Activated CD4-positive, alpha-beta T cell treated with anti-CD3 and anti-CD28 coated beads, Interleukin-2, amount 50 U/mL, for 48 hours (primary cell): ENCODE measurements around the gene PRR5L.
A peak's percentile ranks its signal among the peaks of the same experiment; 100 is the strongest.

Experiments
- DNase-seq, 2 experiments: peaks; one replicate each; pipeline ENCODE4 v3.0.0-alpha.2; 2020

PRR5L gene

GRCh38 chr11:36407356-36407755, 111.3 kb downstream of the PRR5L start:
- no peak for DNase-seq

DNA sequence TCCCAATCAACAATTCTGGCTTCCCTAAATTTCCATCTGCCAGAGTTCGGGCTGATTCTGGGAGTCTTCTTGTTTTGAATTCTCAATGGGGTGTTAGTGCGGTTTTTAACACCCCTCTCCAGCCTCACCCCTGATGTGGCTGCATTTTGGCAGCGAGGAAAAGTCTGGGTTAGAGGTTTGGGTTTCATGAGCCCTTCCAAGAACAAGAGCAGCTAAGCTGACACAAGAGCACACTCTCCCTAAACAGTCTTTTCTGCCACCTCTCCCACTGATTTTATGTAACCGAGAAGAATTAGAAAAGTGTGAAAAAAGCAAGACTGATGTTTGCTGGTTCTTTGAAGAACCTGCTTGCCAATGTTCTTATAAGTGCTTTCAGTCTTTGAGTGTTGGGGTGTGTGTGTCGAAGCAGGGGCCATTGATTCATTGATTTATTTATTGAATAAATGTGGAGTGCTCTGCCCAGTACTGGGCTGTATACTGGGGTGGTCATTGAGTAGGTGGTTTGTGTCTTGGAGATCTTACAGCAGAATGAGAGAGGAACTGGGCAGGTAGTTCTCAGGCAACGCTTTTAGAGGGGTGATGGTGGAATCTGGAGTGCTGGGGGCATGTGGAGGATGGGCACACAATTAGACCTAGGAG, 112.5 kb downstream of the PRR5L start:
- DNase-seq: no peak

DNA sequence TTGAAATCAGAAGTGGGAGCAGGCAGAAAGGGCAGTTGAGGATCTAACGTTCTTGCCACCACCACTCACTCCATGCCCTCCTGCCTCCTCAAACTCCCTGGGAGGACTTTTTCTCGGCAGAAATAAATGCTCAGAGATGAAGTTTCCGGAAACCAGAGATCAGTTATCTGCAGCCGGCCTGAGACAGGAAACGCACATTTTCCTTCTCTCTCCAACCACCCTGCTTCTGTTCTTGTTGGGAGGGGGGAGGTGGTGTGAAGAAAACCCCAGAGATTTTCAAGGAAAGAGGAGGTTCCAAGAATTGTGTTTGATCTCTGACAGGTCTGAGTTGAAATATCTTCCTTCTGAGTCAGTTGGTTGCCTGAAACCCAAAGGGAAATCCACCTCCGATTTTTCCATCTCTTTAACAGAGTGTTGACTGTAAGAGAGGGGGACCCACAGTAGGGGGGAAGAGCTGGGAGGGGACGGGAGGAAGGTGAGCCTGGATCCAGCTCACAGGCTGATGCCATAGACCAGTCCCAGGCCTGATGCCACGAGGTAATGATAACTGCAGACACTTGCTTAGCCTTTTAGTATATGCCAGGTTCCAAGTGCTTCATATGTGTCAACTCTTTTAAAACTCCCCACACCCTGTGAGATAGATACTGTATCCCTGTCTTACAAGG, 113.2 kb downstream of the PRR5L start:
- DNase-seq: peak; percentile 36 to 48

GRCh38 chr11:36411202-36411640, 115.1 kb downstream of the PRR5L start:
- no peak for DNase-seq

DNA sequence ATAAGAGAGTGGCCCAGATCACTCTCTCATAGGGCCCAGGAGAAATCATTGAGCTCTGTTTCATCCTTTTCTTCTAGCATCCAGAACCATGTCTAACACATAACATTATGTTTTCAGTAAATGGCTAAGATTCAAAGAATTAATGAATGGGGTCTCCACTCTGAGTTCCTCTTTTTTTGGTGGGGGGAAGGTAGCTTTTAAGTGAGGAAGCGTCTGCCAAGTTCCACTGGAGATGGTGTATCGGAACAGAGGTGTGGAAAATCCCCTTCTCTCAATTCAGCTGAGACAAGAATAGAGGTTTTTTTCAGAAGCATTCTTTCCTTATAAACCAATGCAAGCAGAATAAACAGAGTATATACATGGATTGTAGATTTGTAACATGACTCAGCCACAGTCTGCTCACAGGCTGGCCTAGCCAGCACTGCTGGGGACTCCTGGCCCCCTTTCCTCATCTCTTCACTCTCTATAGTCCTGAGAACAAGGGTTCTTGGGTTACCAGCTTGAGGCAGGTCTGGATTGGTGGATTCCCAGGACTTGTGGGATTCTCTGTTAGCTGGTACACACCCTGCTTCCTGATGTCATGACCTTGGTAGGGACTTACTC, 116.8 kb downstream of the PRR5L start:
- no peak for DNase-seq

DNA sequence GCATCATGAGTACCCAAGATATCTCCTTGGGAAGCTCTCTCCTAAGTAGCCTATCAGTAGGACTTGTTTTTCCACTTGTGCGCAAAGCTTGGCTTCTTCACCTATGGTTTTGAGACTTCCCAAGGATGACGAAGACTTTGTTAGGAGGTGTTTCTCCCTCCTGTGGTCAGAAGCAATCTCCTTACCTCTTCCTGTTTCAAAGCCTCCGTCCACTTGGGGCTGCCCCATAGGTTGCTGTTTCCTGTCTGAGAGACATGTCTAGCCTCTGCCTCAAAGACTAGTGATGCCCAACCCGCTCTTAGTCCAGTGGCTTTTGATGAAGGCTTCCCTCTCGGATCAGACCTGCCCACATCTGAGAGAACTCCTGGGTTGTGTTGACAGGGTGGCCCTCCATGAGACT, 121.1 kb downstream of the PRR5L start:
- no peak for DNase-seq

GRCh38 chr11:36419791-36420424, 123.8 kb downstream of the PRR5L start:
- no peak for DNase-seq

- DNase-seq: no peak
Observed at GRCh38 chr11:36421546-36422155, 125.6 kb downstream of the PRR5L start.

- DNase-seq: no peak
Observed at GRCh38 chr11:36425561-36426081, 129.5 kb downstream of the PRR5L start.

DNA sequence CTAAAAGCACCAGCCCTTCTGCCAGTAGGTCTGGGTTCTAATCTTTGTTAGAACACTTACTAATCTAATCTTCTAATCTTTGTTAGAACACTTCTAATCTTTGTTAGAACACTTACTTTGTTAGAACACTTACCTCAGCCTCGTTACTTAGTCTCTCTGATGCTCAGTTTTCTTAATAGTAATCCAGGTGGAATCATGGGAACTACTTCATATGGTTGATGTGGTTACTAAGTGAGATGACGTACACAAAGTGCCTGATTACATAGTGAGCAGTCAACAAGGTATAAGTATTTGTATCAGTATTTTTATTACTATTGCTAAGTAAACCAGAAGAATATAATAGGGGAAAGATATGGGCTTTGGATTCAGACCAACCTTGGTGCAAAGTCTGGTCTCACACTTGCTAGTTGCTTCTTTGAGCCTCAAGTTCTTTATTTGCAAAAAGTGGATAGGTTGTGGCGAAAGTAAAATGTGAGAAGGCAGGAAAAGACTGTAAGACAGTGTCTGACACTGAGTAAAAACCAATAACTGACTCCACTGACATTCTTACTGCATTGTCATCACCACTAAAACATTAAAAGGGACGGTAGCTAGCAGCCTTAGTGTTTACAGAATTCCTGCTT, 130.2 kb downstream of the PRR5L start:
- DNase-seq: no peak

- no peak for DNase-seq
Observed at GRCh38 chr11:36427079-36427478, 131.0 kb downstream of the PRR5L start.

- no peak for DNase-seq
Observed at GRCh38 chr11:36427876-36428275, 131.8 kb downstream of the PRR5L start.

GRCh38 chr11:36431429-36432092, 135.5 kb downstream of the PRR5L start:
- peak; percentile 51 to 65 for DNase-seq

DNA sequence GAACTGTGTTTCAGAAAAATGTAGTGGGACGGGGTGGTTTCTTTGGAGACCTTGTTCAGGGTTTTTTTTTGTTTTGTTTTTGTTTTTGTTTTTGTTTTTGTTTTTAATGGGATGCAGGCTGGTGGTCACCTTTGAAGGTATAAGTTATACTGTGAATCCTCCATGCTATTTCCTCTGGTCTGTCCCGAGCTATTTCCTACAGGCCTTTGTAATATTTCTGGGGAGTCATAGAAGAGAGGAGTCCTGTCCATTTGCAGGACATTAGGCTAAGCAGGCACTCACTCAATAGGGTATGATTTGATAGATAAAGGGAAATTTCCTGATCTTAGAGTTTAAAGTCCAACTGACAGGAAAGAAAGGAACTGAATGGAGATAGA, 136.0 kb downstream of the PRR5L start:
- DNase-seq: no peak

GRCh38 chr11:36432738-36433137, 136.7 kb downstream of the PRR5L start:
- DNase-seq: no peak

DNA sequence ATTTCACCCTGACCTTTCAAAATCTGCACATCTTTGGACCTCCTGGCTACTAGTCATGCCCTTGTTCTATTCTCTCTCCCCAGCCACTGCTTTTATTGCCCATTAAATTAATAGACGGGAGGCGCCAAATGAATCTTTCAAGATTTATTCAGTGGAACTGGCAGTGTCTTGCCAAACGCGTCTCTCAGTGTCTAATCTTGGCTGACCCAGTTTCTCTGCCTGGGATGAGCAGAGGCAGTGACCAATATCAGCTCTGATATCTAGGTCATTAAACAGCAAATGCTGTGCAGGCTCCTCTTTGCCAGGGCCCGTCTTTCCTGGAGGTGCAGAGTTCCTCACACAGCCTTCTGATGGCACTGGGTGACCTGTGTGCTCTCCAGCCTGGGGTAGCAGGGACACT, 140.0 kb downstream of the PRR5L start:
- no peak for DNase-seq

GRCh38 chr11:36436589-36436988, 140.5 kb downstream of the PRR5L start:
- DNase-seq: no peak

GRCh38 chr11:36437413-36437812, 141.3 kb downstream of the PRR5L start:
- DNase-seq: no peak

DNA sequence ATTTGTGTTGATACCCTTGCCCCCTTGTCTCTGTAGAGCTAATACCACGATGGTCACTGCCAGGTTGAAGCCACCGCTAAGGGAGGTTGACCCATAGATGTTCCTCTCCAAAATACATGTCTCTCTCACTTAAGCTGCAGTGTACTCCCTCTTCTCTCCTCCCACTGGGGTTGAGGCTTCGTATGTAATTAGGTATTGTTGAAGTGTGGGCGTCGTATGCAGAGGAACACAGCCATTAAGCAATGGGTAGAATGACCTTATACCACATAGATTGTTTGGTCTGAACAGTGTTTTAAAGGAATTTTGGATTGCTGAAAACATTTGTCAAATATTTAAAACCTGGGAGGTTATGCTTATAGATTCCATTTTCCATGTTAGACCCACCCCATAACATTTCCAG, 142.0 kb downstream of the PRR5L start:
- DNase-seq: no peak

DNA sequence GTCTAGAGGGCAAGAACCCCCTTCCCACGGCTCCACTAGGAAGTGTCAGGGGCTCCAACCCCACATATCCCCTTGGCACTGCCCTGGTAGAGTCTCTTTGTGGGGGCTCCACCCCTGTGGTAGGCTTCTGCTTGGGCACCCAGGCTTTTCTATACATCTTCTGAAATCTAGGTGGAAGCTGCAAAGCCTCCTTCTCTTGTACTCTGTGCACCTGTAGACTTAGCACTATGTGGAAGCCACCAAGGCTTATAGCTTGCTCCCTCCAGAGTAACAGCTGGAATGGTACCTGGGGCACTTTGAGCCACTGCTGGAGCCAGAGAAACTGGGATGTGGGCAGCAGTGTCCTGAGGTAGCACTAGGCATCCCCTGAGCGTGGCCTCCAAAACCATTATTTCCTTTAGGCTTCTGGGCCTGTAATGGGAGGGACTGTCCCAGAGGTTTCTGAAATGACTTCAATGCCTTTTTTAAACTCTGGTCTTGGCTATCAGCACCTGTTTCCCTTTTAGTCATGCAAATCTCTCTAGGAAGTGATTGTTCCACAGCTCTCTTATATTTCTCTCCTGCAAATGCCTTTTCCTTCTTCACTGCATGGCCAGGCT, 145.6 kb downstream of the PRR5L start:
- DNase-seq: peak; percentile 11 to 26

DNA sequence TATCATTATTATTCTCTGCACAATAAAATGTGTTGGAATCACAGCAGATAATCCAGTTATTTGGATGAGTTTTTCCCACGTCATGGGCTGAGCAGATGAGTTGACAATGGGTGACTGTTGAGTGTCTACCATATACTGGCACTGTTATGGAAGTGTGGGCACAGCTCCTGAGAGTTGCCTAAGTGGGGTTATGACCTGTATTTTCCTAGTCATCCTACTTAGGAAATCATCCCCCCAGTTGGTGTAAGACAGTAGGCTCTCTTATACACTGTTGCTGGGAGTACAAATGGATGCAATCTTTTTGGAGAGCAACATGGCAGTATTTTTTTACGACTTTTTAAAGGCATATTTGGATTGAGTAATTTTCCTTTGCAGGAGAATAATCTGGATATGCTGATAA, 147.6 kb downstream of the PRR5L start:
- DNase-seq: no peak

GRCh38 chr11:36446135-36446534, 150.0 kb downstream of the PRR5L start:
- no peak for DNase-seq
